LNCaP clone FGC (cell line): Measurements from ENCODE around the gene CPLX3.
A peak's percentile ranks its signal among the peaks of the same experiment; 100 is the strongest.

Source experiments
- DNase-seq: peaks from one replicate; pipeline ENCODE4 v3.0.0-alpha.2; 2011; ENCODE audit warnings: low read depth
- H3K4me3 ChIP-seq: 2 replicates; pipeline ENCODE4 v1.5.1; 2011; ENCODE audit warnings: mild to moderate bottlenecking, low read depth, low read length, control low read depth
- CTCF ChIP-seq: IDR thresholded peaks from 2 replicates; pipeline ENCODE4 v1.5.1; 2012; ENCODE audit warnings: mild to moderate bottlenecking; ENCODE audit not compliant: control insufficient read depth, insufficient read depth; ENCODE audit errors: extremely low read depth

Gene CPLX3

DNA sequence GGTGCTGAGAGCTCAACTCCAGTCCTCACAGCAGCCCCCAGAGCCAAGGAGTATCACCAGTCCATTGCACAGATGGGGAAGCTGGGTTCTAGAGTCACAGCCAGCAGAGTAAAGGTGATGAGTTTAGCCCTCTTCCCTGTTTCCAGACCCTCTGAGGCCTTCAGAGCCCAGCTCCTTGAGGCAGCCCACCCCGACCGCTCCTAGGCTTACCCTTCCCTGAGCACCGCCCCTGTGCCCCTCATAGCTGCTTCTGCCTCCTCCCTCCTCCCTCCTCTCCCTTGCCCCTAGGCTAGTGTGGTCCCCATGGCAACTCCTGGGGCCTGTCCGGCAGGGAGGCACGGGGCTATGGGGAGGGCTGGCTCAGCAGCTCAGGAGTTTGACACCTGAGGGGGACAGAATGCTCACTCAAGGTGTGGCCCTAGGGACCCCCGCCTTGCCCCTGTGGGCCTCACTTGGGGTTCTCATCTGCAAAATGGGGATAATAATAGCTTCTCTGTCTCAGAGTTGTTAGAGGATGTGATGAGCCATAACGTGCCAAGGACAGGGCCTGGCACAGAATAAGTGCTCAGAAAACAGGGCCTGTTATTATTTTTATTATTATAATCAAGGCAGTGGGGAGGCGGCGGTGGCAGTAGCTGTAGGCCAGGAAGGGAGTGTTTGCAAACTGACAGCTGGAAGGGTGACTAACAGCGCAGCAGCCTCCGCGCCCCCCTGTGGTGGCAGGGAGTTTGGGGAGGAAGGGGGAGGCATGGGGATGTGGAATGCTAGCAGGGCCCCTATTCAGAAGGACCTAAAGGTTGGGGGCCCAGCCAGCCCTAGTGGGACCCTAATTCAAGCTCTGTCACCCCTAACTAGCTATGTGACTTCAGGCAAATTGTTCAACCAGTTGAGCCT, 33.0 kb upstream of the CPLX3 start:
- no peak overlapping the region for H3K4me3 ChIP-seq
- DNase-seq: no peak
- no peak for TF ChIP-seq CTCF

- no peak overlapping the region for H3K4me3 ChIP-seq
- no peak for TF ChIP-seq CTCF
- no peak for DNase-seq
Measured at GRCh38 chr15:74794248-74794969, 32.0 kb upstream of the CPLX3 start.

GRCh38 chr15:74794970-74795349, 31.5 kb upstream of the CPLX3 start:
- no peak for TF ChIP-seq CTCF
- no peak overlapping the region for H3K4me3 ChIP-seq
- no peak for DNase-seq

DNA sequence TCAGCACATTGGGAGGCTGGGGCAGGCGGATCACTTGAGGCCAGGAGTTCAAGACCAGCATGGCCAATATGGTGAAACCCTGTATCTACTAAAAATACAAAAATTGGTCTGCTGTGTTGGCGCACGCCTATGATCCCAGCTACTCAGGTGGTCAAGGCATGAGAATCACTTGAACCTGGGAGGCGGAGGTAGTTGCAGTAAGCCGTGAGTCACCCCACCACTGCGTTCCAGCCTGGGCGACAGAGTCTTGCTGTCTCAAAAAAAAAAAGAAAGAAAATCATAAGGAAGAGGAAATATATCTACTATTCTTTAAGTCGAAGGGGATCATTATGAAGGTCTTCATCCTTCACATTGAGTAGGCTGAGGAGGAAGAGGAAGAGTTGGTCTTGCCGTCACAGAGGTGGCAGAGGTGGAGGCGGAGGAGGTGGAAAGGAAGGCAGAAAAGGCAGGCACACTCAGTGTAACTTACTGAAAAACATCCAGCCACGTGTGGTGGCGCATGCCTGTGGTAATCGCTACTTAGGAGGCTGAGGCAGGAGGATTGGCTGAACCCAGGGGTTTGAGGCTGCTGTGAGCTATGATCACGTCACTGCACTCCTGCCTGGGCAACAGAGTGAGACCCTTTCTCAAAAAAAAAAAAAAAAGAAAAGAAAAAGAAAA, 30.3 kb upstream of the CPLX3 start:
- no peak for DNase-seq
- H3K4me3 ChIP-seq: no peak overlapping the region
- no peak for TF ChIP-seq CTCF

DNA sequence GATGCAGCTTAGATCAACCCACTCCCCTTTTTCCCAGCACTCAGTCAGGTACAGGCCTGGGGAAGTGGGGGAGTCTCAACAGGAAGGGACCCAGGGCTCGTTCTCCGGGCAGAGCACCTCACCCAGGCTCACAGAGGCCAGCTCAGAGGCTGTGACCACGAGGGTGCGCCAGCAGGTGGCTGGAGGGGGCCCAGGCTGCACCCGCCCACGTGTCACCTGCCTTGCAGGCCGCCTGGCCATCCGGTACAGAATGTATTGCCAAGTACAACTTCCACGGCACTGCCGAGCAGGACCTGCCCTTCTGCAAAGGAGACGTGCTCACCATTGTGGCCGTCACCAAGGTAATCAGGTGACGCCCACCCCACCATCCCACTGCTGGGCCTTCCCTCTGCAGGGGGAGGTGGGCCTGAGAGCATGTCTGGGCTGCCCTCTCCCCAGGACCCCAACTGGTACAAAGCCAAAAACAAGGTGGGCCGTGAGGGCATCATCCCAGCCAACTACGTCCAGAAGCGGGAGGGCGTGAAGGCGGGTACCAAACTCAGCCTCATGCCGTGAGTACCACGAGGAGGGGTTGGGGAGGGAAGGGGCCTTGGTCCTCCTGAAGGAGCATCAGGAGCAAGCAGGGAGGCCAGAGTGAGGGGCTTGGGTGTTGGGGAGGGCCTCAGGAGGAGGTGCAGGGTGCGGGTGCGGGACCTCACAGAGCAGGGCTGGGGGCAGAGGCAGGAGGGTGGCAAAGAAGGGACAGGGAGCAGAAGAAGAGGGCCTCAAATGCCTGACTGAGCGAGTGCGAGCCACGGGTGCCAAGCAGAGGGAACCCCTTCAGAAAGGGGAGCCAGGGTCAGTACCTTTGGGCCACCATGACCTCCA, 27.8 kb upstream of the CPLX3 start:
- peak; percentile 29 for TF ChIP-seq CTCF
- no peak overlapping the region for H3K4me3 ChIP-seq
- no peak for DNase-seq

DNA sequence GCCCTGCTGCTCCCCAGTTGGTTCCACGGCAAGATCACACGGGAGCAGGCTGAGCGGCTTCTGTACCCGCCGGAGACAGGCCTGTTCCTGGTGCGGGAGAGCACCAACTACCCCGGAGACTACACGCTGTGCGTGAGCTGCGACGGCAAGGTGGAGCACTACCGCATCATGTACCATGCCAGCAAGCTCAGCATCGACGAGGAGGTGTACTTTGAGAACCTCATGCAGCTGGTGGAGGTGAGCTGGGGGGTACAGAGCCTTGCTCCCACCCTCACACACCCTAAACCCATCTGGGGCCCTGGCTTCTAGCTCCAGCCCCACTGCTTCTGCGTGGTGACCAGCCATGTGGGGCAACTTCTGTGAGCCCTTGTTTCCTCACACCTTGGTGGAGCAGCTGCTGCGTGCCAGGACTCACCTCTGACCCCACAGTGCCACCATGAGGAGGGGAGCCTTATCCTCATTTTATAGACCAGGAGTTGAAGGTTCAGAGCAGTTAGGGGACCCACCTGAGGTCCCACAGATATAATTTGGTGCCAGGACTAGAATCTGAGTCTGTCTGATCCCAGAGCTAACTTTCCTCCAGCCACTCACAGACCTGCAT, 27.1 kb upstream of the CPLX3 start:
- DNase-seq: no peak
- no peak for TF ChIP-seq CTCF
- no peak overlapping the region for H3K4me3 ChIP-seq
